ENCODE results near the gene C5AR1. TPM values are rescaled to one million over a fixed set of nuclear protein-coding genes. Genes with fewer than 3 reads are reported as not detected.
A peak's percentile ranks its signal among the peaks of the same experiment; 100 is the strongest.

The C5AR1 gene
- total and polyA plus RNA-seq, 9 of the 15 experiments (the other 6 are each of a cell fraction or from before 2014, with no cell fraction given) = 0.06 to 1.6 (median 0.28) TPM; not detected in 3

DNA sequence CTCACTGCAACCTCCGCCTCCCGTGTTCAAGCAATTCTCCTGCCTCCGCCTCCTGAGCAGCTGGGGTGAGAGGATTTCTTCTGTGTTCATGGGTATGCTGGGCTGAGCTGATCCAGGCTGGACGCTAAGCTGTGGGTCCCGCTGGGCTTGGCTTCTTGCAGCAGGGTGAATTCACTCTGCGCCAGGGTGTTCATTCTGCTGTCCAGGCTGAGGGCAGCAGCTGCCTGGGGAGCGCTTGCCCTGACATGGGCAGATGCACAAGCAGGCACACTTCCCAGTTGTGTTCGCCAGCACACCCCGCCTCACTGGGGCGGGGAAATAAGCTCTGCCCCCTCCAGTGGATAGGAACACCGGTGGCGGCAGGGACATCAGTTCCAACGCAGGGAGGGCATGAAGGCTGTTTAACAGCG is 42.3 kb upstream of the C5AR1 start (continued):
- TF ChIP-seq, protein P1, sequence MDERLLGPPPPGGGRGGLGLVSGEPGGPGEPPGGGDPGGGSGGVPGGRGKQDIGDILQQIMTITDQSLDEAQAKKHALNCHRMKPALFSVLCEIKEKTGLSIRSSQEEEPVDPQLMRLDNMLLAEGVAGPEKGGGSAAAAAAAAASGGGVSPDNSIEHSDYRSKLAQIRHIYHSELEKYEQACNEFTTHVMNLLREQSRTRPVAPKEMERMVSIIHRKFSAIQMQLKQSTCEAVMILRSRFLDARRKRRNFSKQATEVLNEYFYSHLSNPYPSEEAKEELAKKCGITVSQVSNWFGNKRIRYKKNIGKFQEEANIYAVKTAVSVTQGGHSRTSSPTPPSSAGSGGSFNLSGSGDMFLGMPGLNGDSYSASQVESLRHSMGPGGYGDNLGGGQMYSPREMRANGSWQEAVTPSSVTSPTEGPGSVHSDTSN (CRISPR knock-in tag; IDR thresholded peaks at IDR 0.05; ENCODE audit: low read depth) = no peak
- TF ChIP-seq, protein P1 (tag; conservative IDR thresholded peaks at IDR 0.05; ENCODE audit: low read depth) = no peak

DNA sequence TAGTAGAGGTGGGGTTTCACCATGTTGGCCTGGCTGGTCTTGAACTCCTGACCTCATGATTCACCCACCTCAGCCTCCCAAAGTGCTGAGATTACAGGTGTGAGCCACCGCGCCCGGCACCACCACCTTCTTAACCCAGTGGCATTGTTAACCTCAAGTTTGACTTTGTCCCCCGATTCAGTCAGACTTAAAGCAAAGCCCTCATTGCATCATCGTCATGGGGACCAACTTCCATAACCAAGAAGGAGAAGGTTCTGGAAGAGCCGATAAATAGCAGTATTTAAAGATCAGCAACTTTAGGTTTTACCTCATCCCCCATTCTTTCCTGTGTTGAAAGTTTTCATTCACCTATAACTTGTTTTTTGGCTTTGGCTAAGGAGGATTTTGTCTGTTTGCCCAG is 41.6 kb upstream of the C5AR1 start:
- H3K4me1 ChIP-seq (replicated peaks in 1 of 2; ENCODE audit: control insufficient read depth in 2 of 2, insufficient read depth in 2 of 2, low read length in 2 of 2) = peaks cover 10 to 34% of the 10 kb centered on the region in 2 experiments; a peak in 3 of 5 replicates
- H3K36me3 ChIP-seq (ENCODE audit: control insufficient read depth, insufficient read depth, low read length) = peaks cover 58% of the 10 kb centered on the region; the same call in 2 of the 3 replicates
- no peaks in the 10 kb centered on the region for H4K20me1 ChIP-seq (replicated peaks; ENCODE audit: control insufficient read depth, insufficient read depth, low read length)
- ChIA-PET POLR2A (interaction anchor here (2.5 to 3.9 kb wide), 2 partner anchors 9 to 11 kb away, joined by 11 to 19 read pairs; partner anchors contain the start of gene CCDC9), CTCF (ENCODE audit: low intra/inter-chr PET ratio) (no interaction called here)
- no peaks in the 10 kb centered on the region for H3K9me1 ChIP-seq (ENCODE audit: control insufficient read depth, insufficient read depth, low read length)
- no peak for ATAC-seq
- in situ Hi-C loops (cut with MboI) = no loop called here
- no peak for FAIRE-seq
- H3K79me2 ChIP-seq (ENCODE audit: control insufficient read depth, insufficient read depth, low read length) = no peaks in the 10 kb centered on the region
- no peak overlapping the region for H3K9ac ChIP-seq (ENCODE audit: insufficient read depth in 1 of 2, low read depth in 2 of 2, low read length in 2 of 2)
- no peak overlapping the region for H2AFZ ChIP-seq (ENCODE audit: low read depth, low read length)
- no peak for DNase-seq (ENCODE audit: extremely low read depth in 1 of 4, low spot score in 3 of 4)
- H3K27me3 ChIP-seq (ENCODE audit: control insufficient read depth in 2 of 2, insufficient read depth in 2 of 2, low read length in 2 of 2) = no peaks in the 10 kb centered on the region
- H3K9me3 ChIP-seq (replicated peaks; ENCODE audit: control insufficient read depth, insufficient read depth, low read depth, low read length) = no peaks in the 10 kb centered on the region
- intact Hi-C loops (cut with micrococcal nuclease) = no loop called here
- H3K4me3 ChIP-seq = no peak overlapping the region
- 93% methylated on average over 5 of the region's 6 CpGs for WGBS (ENCODE audit: insufficient coverage, low coverage, missing lambda C conversion rate)
- H3K4me2 ChIP-seq (ENCODE audit: insufficient read depth, low read length) = no peak overlapping the region
- TF ChIP-seq, protein P2, sequence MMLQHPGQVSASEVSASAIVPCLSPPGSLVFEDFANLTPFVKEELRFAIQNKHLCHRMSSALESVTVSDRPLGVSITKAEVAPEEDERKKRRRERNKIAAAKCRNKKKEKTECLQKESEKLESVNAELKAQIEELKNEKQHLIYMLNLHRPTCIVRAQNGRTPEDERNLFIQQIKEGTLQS (IDR thresholded peaks at IDR 0.05) = peak; percentile 76
- TF ChIP-seq, protein P2 (CRISPR knock-in tag; conservative IDR thresholded peaks at IDR 0.05) = no peak
- TF ChIP-seq ATF7 (IDR thresholded peaks at IDR 0.05) (no peak), POU5F1 (IDR thresholded peaks at IDR 0.05; ENCODE audit: borderline replicate concordance, low read depth, low read length, partially characterized antibody) (no peak), DDX20 (tag; IDR thresholded peaks at IDR 0.05; ENCODE audit: low read depth) (no peak), CEBPB (tag; IDR thresholded peaks at IDR 0.05) (peak; percentile 25; the same call in 1 of the 2 replicates)
- H3K27ac ChIP-seq (ENCODE audit: extremely low read depth, low read depth, low read length) = no peak overlapping the region
- BruUV-seq (replicated peaks) = no TSS peak

Data from K562 (cell line).